KG1 (cell line): ENCODE results near the gene BOC.

Source experiments
- DNase-seq: peaks from one replicate; lab custom pipeline; 2025; lab: John Stamatoyannopoulos, UW

The BOC gene

DNA sequence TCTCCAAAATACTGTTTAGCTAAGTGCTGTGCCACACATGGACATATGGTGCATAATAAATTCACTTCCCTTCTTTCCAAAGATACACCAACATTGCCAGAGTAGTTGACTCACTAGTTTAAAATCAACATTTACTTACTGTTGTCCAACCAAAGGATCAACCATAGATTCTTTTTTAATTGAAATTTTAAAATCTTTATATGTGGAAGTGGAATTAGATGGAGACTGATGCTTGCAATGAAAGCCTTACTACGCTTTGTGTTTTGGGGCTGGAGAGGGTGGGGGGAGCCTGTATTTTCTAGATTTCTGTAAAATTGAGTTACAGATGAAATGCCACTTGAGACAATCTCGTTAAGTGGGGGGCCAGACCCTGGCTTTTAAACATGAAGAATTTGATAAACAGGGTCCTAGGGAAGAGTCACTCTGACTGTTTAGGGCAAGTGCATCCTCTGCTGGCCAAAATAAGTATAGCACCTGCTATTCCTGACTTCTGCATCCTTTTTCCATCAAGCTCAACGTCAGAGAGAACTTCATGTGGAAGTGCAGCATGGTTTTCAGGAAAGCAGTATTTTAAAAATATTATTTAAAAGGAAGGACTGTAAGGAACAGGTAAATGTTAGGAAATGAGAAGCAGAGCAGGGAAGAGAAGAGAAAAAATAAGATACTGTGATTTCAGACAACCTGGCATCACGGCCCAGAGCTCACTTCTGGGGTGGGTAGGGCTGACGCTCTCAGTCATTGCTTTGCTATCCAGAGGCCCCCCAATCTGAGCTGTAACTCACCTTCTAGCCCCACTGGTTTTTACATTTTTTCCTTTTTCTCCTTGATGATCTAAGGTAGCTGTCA is 76.7 kb downstream of the BOC start:
- peak; percentile 33 for DNase-seq

GRCh38 chr3:113288881-113289280 is 77.5 kb downstream of the BOC start:
- no peak for DNase-seq

DNA sequence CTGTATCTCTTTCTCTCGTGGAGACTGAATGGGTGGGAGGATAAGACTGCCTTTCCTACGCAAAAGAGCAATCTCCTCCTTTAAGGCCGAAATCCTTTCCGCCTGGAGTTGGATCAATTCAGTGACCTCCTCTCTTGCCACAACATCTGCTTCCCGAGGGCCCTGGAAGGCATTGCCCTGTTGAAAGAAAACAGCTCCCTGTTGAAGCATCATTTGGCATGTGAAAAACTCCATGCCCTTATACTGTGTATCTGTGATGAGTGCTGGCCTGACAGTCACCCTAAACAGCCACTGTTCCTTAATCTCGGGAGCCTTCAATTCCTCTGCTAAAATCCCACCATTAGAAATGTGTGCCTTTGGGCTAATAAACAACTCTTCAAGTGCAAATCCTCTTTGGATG is 80.2 kb downstream of the BOC start:
- DNase-seq, result no peak

GRCh38 chr3:113292933-113293332 is 81.6 kb downstream of the BOC start:
- no peak for DNase-seq

DNA sequence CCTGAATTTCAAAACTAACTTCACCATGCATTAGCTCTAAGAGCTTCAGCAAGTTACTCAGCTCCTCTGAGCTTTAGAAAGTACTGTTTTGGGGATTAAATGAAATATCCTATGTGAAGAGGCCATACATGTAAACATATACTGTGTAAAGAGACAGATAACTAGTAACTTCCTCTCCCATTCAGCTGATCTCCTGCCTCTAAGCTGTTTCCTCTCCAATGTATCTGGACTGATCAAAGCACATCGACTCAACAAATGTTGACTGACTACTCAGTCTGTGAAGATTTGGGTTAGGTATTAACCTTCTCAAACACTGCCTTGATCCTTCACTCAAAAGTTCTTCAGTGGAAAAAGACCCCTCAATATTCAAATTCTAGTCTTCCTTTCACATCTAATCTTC is 82.0 kb downstream of the BOC start:
- no peak for DNase-seq

DNA sequence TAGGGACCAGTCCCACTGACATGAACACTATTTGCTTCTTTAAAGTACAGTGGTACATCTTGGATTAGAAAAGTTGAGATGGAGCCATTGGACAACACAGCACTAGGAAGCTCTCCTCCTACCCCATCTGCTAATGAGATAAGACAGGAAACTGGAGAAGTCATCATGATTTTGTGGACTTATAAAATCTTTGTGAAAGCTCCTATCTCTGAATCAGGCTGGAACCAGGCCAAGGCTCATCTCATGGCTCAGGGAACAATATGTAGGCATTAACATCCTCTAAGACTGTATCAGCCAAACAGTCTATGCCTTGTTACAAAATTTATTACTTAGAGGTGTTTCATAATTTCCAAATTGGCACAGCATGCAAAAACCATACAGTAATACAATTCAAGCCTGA is 84.1 kb downstream of the BOC start:
- DNase-seq, result no peak

- DNase-seq, result no peak
Measured at GRCh38 chr3:113297287-113297686, 85.9 kb downstream of the BOC start.

GRCh38 chr3:113297841-113298240 is 86.5 kb downstream of the BOC start:
- no peak for DNase-seq

GRCh38 chr3:113300596-113300995 is 89.2 kb downstream of the BOC start:
- no peak for DNase-seq

DNA sequence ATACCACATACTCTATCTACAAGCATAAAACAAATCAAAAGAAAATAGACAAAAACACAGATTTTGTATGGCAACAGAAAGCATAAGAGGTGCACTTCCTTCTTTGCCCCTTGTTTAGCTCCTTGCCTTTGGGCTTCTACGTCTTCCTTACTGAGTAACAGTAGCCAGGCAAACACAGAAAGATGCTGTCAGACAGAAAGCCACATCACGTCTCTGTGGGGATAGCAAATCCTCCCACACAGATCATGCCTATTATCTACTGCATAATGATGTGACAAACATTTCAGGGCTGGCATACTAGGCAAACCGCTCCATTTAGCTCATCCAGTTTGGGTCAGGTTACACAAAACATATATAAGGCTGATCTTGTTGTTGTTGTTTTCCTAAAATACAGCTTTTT is 92.7 kb downstream of the BOC start:
- no peak for DNase-seq

DNA sequence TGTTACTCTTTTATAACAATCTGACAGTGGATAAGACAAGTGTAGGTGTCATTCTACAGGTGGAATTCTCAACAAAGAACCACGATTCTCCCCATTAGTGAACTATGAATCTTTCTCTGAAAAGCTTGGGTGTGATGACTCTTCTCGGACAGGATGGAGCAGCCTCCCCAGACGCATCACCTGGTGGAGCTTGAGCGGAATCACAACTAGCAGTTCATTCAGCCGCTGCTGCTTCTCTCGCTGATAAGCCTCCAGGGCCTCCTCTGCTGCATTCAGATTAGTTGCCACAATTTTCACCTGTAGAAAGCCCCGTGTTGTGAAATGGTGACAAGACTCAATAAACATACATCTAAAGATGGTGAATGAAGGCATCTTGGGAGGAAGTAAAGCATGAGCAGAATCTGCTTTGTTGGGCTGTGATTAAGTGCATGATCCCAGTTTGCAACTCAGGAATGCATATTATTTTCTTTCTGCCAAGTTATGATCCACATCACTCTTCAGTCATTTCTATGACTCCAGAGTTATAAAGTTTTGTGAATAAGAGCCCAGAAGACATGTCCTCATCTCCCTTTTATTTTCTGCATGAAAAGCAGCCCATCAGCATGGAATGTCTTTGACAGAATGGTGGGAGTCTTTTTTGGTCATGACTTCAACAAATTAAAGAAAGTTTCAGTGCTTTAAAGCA is 93.6 kb downstream of the BOC start:
- DNase-seq, result no peak

- DNase-seq, result no peak
Measured at GRCh38 chr3:113310960-113311359, 99.6 kb downstream of the BOC start.

- DNase-seq, result no peak
Measured at GRCh38 chr3:113312416-113312815, 101.1 kb downstream of the BOC start.

DNA sequence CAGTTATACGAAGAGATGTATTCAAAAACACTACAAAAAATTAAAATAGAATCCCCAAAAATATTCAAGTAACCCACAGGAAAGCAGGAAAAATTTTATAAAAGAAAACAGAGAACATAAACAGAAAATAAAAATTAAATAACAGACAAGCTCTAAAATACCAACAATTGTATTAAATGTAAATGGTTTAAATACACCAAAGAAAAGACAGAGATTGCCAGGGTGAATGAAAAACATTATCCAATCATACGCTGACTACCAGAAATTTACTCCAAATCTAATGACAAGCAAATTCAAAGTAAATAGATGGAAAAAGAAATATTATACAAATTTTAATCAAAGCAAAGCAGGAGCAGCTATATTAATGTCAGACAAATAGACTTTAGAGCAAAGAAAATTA is 103.6 kb downstream of the BOC start:
- DNase-seq, result no peak

- DNase-seq, result no peak
Measured at GRCh38 chr3:113329757-113330156, 118.4 kb downstream of the BOC start.

DNA sequence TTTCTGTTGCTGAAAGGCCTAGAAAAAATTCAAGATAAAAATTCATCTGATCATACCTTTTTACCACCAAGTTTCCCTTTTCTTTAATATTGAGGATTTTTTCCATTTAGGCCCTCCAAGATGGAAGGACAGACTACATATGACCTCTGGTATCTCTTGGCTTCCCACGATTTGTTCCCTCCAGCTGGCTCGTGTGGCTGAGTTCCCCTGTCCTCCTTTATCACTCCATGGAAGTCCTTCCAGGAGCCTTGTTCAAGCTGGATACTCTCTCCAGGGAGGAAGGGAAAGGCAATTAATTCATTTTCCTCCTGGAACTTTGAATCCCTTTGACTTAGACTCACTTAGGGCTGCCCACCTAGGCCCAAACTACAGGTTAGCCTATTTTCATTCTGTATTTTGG is 119.4 kb downstream of the BOC start:
- DNase-seq, result no peak

- DNase-seq, result no peak
Measured at GRCh38 chr3:113331187-113331586, 119.8 kb downstream of the BOC start.
